ENCODE data around the gene NTRK2.

DNA sequence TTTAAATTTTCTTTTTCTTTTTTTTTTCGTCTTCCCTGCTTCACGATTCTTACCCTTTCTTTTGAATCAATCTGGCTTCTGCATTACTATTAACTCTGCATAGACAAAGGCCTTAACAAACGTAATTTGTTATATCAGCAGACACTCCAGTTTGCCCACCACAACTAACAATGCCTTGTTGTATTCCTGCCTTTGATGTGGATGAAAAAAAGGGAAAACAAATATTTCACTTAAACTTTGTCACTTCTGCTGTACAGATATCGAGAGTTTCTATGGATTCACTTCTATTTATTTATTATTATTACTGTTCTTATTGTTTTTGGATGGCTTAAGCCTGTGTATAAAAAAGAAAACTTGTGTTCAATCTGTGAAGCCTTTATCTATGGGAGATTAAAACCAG is 352.2 kb downstream of the NTRK2 start:
- TF ChIP-seq POLR2A (IDR thresholded peaks at IDR 0.05; ENCODE audit: low read depth, low read length), result no peak
- TF ChIP-seq POLR2AphosphoS5 (IDR thresholded peaks at IDR 0.05; ENCODE audit: low read depth, low read length), result no peak

Measured in GM12892 (cell line).